ENCODE measurements around the gene MIP.

Gene MIP

DNA sequence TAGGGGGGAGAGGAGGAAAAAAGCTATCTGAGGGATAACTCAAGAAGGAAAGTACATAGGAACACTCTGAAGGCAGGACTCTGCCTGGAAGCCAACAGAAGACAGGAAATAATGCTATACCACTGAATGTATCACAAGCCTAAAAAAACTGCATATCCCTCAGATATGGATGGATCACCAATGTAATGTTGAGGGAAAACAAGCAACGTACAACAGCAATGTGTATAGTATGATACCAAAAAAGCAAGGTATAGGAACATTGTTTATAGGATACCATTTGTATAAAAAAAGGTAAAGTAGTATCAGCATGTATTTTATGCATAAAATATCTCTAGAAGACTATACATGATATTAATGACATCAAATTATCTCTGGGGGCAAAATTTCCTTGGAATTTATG lies 30.1 kb upstream of the MIP start:
- no peak overlapping the region for H3K4me3 ChIP-seq (ENCODE audit: low read length)
- H3K4me1 ChIP-seq (ENCODE audit: control insufficient read depth, insufficient read depth, low read length), result peaks cover 2% of the 10 kb centered on the region
- H3K9ac ChIP-seq (ENCODE audit: low read length), result no peak overlapping the region
- no peaks in the 10 kb centered on the region for H3K27me3 ChIP-seq (ENCODE audit: control insufficient read depth, insufficient read depth, low read length)
- H3K27ac ChIP-seq (ENCODE audit: low read depth, low read length), result no peak overlapping the region
- H3K36me3 ChIP-seq (ENCODE audit: control insufficient read depth, insufficient read depth, low read length), result no peaks in the 10 kb centered on the region

DNA sequence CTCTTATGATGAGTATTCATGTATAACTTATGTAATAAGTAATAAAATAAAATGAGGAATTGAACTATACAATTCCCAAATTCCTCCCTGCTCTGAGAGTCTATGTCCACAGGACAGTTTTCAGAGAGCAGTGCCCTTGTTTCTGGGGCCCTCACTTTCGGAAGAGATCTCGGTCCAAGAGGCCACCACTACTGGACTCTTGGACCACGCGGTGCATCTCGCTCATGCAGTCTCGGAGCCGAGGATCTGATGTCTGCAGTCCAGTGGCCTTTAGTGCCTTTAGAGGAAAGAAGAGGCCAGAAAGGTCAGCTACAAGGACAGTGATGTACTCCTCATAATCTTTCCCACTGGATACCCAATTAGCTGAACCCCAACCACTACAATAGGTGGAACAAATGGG lies 25.2 kb upstream of the MIP start:
- H3K27me3 ChIP-seq (ENCODE audit: control insufficient read depth, insufficient read depth, low read length), result no peaks in the 10 kb centered on the region
- peaks cover 4% of the 10 kb centered on the region for H3K36me3 ChIP-seq (ENCODE audit: control insufficient read depth, insufficient read depth, low read length)
- no peak overlapping the region for H3K9ac ChIP-seq (ENCODE audit: low read length)
- no peak overlapping the region for H3K4me3 ChIP-seq (ENCODE audit: low read length)
- H3K4me1 ChIP-seq (ENCODE audit: control insufficient read depth, insufficient read depth, low read length), result no peaks in the 10 kb centered on the region
- no peak overlapping the region for H3K27ac ChIP-seq (ENCODE audit: low read depth, low read length)

DNA sequence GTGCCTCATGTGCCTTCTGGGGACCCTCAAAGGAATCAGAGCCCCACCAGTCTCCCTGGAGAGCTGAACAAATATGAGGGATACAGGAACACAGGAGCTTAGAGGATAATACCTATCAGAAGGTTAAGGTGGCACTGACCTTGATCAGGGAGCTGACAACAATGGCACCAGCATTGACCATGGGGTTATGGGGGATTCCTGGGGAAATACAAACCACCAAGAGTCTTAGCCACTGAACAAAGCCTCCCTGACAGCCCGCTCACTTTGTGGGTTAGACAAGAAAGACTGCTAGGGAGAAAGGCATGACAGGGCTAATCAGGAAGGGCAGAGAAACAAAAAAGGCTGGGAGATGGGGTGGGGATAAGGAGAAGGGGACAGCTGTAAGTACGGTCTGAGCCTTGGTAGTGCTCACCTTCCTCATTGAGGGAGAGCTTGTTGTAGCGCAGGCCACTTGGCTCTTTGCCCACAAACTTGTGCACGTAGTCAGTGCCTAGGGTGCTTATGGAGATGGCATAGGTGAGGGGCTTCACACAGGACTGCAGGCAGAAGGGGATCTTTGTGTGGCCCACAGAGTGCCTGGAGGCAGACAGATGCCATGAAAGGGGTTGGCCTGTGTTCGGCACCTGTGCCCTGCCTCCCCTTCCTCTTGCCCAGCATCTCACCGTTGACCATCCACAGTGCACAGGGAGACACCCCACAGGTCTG lies 23.2 kb upstream of the MIP start:
- no peak overlapping the region for H3K9ac ChIP-seq (ENCODE audit: low read length)
- H3K4me1 ChIP-seq (ENCODE audit: control insufficient read depth, insufficient read depth, low read length), result no peaks in the 10 kb centered on the region
- H3K36me3 ChIP-seq (ENCODE audit: control insufficient read depth, insufficient read depth, low read length), result peaks cover 4% of the 10 kb centered on the region
- H3K27me3 ChIP-seq (ENCODE audit: control insufficient read depth, insufficient read depth, low read length), result no peaks in the 10 kb centered on the region
- H3K4me3 ChIP-seq (ENCODE audit: low read length), result no peak overlapping the region
- no peak overlapping the region for H3K27ac ChIP-seq (ENCODE audit: low read depth, low read length)

DNA sequence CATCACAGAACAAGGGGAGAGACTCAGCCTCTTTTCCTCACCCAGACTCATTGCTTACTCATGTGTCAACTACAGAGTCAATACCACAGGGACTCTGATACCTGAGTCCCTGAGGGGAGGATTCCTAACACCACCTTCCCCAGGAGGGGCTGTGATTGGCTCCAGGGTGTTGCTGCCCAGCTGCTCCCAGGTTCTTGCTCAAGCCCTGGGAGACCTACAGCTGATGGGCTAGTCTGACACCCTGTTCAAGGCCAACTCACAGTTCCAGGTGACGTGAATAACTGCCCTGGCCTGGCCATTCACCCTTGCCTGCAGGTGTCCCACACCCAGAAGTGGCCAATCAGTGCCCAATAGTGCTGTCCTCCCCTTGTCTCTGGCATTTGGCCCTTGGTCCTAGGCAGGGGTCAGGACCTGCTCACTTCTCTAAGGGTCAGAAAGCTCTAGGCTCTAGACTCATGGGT lies 22.5 kb upstream of the MIP start:
- peaks cover 4% of the 10 kb centered on the region for H3K36me3 ChIP-seq (ENCODE audit: control insufficient read depth, insufficient read depth, low read length)
- H3K27ac ChIP-seq (ENCODE audit: low read depth, low read length), result no peak overlapping the region

DNA sequence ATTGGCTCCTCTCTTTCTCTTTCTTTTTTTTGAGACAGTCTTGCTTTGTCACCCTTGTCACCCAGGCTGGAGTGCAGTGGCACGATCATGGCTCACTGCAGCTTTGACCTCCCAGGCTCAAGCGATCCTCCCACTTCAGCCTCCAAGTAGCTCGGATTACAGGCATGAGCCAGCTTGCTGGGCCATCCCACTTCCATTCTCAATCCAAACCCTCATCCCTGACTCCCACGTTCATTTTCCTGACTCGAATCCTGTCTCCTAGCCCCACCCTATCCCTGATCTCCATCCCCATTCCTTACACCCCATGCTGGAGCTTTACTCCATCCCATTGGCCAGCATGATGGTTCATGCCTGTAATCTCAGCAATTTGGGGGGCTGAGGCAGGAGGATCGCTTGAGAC lies 21.7 kb upstream of the MIP start:
- Histone ChIP-seq H3K36me3 (ENCODE audit: control insufficient read depth, insufficient read depth, low read length) (peaks cover 4% of the 10 kb centered on the region), H3K4me1 (ENCODE audit: control insufficient read depth, insufficient read depth, low read length) (no peaks in the 10 kb centered on the region), H3K9ac (ENCODE audit: low read length) (no peak overlapping the region), H3K4me3 (ENCODE audit: low read length) (no peak overlapping the region), H3K27ac (ENCODE audit: low read depth, low read length) (no peak overlapping the region), H3K27me3 (ENCODE audit: control insufficient read depth, insufficient read depth, low read length) (no peaks in the 10 kb centered on the region)

More for the DNA sequence above, 22.5 kb upstream of the MIP start:
- no peaks in the 10 kb centered on the region for H3K27me3 ChIP-seq (ENCODE audit: control insufficient read depth, insufficient read depth, low read length)
- H3K9ac ChIP-seq (ENCODE audit: low read length), result no peak overlapping the region
- H3K4me3 ChIP-seq (ENCODE audit: low read length), result no peak overlapping the region
- no peaks in the 10 kb centered on the region for H3K4me1 ChIP-seq (ENCODE audit: control insufficient read depth, insufficient read depth, low read length)

DNA sequence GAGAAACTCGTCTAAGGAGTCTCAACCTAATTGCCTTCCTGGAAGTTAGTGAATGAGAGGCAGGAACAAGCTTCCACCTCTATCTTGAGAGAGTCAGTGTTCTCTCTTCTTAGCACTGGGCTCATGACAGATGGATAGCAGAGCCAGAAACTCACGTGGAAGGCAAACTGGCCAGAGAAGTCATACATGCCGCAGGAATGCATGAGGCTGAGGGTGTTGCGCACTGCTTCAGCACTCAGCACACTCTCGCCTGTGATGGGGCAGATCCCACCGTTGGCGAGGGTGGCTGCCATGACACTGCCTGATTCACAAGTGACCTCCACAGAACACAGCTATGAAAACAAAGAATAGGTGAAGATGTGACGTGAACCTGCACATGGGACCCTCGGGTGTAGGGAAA lies 19.9 kb upstream of the MIP start:
- Histone ChIP-seq H3K4me1 (ENCODE audit: control insufficient read depth, insufficient read depth, low read length) (no peaks in the 10 kb centered on the region), H3K9ac (ENCODE audit: low read length) (no peak overlapping the region), H3K36me3 (ENCODE audit: control insufficient read depth, insufficient read depth, low read length) (peaks cover 4% of the 10 kb centered on the region), H3K27ac (ENCODE audit: low read depth, low read length) (no peak overlapping the region), H3K4me3 (ENCODE audit: low read length) (no peak overlapping the region), H3K27me3 (ENCODE audit: control insufficient read depth, insufficient read depth, low read length) (no peaks in the 10 kb centered on the region)

DNA sequence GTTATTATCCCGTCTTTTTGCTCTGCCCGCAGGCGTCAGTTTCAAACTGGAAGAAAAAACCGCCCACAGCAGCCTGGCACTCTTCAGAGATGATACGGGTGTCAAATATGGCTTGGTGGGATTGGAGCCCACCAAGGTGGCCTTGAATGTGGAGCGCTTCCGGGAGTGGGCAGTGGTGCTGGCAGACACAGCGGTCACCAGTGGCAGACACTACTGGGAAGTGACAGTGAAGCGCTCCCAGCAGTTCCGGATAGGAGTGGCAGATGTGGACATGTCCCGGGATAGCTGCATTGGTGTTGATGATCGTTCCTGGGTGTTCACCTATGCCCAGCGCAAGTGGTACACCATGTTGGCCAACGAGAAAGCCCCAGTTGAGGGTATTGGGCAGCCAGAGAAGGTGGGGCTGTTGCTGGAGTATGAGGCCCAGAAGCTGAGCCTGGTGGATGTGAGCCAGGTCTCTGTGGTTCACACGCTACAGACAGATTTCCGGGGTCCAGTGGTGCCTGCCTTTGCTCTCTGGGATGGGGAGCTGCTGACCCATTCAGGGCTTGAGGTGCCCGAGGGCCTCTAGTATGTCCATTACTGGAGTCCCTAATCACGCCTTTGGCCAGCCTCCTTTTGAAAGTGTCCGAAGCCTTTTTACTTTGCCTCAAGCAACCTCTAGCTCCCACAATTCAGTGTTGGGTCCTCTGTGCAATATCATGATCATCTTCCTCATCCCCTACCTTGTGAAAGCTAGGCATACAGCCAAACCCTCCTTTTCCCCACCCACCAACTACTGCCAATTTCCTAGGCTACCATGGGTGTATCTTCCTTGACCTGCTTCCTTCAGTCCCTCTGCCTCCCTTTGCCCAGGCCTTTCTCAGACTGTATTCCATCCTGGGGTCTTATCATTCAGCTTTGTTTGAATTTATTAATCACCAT lies 14.8 kb upstream of the MIP start:
- no peaks in the 10 kb centered on the region for H3K36me3 ChIP-seq (ENCODE audit: control insufficient read depth, insufficient read depth, low read length)
- no peaks in the 10 kb centered on the region for H3K4me1 ChIP-seq (ENCODE audit: control insufficient read depth, insufficient read depth, low read length)
- H3K9ac ChIP-seq (ENCODE audit: low read length), result peak overlapping the region; percentile 97
- peak overlapping the region; percentile 88 for H3K27ac ChIP-seq (ENCODE audit: low read depth, low read length)
- peak overlapping the region; percentile 100 for H3K4me3 ChIP-seq (ENCODE audit: low read length)
- no peaks in the 10 kb centered on the region for H3K27me3 ChIP-seq (ENCODE audit: control insufficient read depth, insufficient read depth, low read length)

DNA sequence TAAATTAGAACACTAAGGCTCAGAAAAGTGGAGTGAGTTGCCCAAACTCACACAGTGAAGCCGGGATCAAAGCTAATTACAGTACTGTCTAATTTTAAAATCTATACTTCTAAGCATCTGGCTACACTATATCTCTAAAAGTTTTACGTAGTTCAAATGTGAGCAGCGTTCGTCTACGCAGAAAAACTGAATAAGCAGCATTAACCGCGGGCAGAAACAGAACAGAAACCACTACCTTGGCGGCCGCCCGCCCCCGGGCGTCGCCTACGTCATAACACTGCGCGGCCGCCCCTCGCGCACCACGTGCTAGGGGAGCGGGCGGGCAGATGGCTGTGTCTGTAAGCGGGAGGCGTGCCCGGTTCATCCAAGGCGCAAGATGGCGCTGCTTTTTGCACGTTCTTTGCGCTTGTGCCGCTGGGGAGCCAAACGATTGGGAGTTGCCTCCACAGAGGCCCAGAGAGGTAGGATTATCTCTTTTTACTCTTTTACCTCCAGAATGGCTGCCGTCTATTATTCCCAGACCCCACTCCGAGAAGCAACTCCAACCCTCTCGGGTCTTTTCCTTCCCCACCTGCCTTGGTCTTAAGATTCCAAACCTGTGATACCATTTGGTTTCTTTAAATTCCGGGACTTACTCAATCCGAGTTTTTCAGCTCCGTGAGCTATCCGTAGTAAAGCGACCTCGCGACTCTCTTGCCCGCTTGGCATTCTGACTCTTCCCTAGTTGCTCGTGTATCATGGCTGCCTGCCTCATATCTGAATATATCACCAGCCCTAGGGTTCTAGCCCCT lies 14.0 kb upstream of the MIP start, which contains the start of gene SPRYD4:
SPRYD4 (plus strand) TSS at position 363 of the 791 bp plus-strand sequence; CDS start at position 377, 14 bp downstream.
- H3K27ac ChIP-seq (ENCODE audit: low read depth, low read length), result peak within 1 kb of the TSS; percentile 88
- H3K27me3 ChIP-seq (ENCODE audit: control insufficient read depth, insufficient read depth, low read length), result no peaks in the 10 kb centered on the region
- peak within 1 kb of the TSS; percentile 100 for H3K4me3 ChIP-seq (ENCODE audit: low read length)
- H3K36me3 ChIP-seq (ENCODE audit: control insufficient read depth, insufficient read depth, low read length), result no peaks in the 10 kb centered on the region
- H3K4me1 ChIP-seq (ENCODE audit: control insufficient read depth, insufficient read depth, low read length), result peaks cover 2% of the 10 kb centered on the region
- H3K9ac ChIP-seq (ENCODE audit: low read length), result peak within 1 kb of the TSS; percentile 97

DNA sequence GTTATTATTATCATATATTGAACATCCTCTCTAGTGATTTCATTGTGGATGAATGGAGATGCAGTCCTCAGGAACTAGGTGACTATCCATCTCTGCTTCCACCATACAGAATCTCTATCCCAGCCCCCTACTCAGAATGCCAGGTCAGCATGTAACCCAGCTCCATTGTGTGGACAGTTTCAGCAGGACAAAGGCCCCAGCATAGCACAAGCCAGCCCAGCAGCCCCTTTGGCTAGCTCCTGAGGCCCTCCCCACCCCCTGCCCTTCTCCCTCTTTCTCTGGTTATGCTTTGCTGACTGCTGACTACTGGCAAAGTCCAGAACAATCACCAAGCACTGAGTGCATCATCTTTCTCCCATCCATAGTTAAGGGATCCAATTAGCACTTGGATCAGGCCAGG lies 8.1 kb upstream of the MIP start:
- Histone ChIP-seq H3K27me3 (ENCODE audit: control insufficient read depth, insufficient read depth, low read length) (no peaks in the 10 kb centered on the region), H3K9ac (ENCODE audit: low read length) (no peak overlapping the region), H3K27ac (ENCODE audit: low read depth, low read length) (no peak overlapping the region), H3K4me1 (ENCODE audit: control insufficient read depth, insufficient read depth, low read length) (peaks cover 2% of the 10 kb centered on the region), H3K4me3 (ENCODE audit: low read length) (no peak overlapping the region), H3K36me3 (ENCODE audit: control insufficient read depth, insufficient read depth, low read length) (no peaks in the 10 kb centered on the region)

DNA sequence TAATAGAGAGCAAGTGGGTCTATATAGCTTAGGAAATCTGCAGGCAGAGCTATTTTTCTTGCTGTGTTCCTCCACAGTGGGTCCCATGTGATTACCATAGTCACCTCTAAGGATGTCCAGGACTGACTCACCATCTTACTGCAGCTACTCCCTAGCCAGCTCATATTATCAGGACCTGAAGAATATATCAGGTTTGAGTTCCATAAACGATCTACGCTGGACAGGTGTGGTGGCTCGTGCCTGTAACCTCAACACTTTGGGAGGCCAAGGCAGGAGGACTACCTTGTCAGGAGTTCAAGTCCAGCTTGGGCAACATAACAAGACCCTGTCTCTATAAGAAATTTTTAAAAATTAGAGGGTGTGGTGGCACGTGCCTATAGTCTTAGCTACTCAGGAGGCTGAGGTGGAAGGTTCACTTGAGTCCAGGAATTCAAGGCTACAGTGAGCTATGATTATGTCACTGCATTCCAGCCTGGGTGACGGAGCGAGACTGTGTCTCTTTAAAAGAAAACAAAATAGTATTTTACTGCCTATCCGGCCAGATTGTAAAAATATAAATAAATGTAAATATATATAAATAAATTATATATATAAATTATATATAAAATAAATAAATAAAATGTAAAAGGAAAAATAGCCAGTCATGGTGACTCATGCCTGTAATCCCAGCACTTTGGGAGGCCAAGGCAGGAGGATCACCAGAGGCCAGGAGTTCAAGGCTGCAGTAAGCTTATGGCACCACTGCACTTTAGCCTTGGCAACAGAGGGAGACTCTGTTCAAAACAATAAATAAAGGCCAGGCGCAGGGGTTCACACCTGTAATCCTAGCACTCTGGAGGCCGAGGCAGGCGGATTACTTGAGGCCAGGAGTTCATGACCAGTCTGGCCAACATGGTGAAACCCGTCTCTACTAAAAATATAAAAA lies 7.0 kb upstream of the MIP start:
- H3K27me3 ChIP-seq (ENCODE audit: control insufficient read depth, insufficient read depth, low read length), result no peaks in the 10 kb centered on the region
- no peaks in the 10 kb centered on the region for H3K36me3 ChIP-seq (ENCODE audit: control insufficient read depth, insufficient read depth, low read length)
- peaks cover 2% of the 10 kb centered on the region for H3K4me1 ChIP-seq (ENCODE audit: control insufficient read depth, insufficient read depth, low read length)
- no peak overlapping the region for H3K9ac ChIP-seq (ENCODE audit: low read length)
- H3K27ac ChIP-seq (ENCODE audit: low read depth, low read length), result no peak overlapping the region
- no peak overlapping the region for H3K4me3 ChIP-seq (ENCODE audit: low read length)

DNA sequence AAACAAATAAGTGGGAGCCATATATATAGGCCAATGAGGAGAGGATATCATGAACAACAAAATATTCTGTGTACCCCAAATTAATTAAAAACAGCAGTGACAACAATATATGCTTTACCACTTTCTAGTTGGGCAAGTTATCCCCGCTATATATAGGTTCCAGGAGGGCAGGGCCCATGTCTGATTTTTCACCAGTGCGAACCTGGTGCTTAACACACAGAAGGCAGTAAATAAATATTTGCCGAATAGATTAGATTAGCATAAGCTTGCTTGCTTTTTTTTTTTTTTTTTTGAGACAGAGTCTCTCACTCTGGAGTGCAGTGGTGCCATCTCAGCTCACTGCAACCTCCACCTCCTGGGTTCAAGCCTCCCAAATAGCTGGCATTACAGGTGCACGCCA lies 3.4 kb upstream of the MIP start:
- Histone ChIP-seq H3K36me3 (ENCODE audit: control insufficient read depth, insufficient read depth, low read length) (no peaks in the 10 kb centered on the region), H3K27me3 (ENCODE audit: control insufficient read depth, insufficient read depth, low read length) (no peaks in the 10 kb centered on the region), H3K9ac (ENCODE audit: low read length) (no peak overlapping the region), H3K4me3 (ENCODE audit: low read length) (no peak overlapping the region), H3K4me1 (ENCODE audit: control insufficient read depth, insufficient read depth, low read length) (no peaks in the 10 kb centered on the region), H3K27ac (ENCODE audit: low read depth, low read length) (no peak overlapping the region)

Data from rectal smooth muscle tissue (tissue), 1 donor.